D341Med (cell line): Measurements from ENCODE around the gene C3orf38.
A peak's percentile ranks its signal among the peaks of the same experiment; 100 is the strongest.
"Not testable (repeated sequence)": the region's sequence is repeated elsewhere in the genome, so short reads cannot be mapped to it uniquely, and the experiment has no call there.

Experiments used
- DNase-seq: peaks from one replicate; pipeline ENCODE4 v3.0.0; 2012; ENCODE audit warnings: low spot score

The C3orf38 gene

DNA sequence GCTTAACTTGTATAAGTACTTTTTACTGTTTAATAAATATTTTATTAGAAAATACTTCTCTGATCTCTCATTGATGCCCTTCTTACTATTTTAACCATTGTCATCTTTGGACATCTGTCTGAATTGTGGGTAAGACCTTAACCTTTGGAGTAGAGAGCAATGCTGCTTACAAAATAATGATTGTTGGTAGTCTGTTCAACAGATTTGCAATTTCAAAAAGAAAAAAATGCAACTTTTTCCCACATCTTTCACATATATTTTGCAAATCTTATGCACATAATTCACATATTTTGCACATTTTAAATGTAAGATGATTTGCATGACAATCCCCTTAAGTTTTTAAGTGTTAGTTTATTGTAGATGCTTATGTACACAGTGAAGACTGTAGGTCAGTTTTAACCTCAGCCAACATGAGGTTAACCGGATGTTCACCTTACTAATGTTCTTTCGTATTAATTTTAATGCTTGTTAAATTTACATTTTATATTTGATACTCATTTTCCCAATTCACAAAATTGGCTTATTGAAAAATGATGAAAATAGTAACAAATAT is 16.7 kb downstream of the C3orf38 start:
- DNase-seq, result no peak

DNA sequence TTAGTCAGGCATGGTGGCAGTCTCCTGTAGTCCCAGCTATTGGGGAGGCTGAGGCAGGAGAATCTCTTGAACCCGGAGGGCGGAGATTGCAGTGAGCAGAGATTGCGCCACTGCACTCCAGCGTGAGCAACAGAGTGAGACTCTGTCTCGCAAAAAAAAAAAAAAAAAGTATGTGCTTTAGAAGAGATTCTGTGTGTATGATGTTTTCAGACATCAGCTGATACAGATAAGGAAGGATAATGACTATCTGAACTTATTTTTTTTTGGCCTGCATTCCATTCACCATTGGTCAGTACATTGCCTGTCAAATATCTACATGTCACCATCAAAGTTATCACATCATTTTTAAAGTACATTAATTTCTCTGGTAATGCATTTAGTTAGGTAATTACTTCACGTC is 17.4 kb downstream of the C3orf38 start:
- DNase-seq, result no peak

DNA sequence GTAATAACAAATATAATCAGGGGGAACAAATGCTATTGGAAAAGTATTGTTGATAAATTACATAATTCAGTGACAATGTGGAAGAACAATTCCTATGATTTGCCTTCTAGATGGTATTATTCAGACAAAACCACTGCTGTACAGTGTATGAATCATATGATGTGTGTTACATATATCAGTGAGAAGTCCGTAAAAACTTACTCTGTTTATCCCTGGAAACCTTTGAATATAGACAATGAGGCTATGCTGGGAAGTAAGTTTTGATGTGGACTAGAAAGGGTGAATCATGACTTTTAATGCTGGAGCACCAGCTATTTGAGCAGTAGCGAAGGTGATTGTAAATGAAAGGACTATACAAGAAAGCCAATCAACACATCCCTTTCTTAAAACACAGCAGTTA is 17.9 kb downstream of the C3orf38 start:
- DNase-seq, result no peak

DNA sequence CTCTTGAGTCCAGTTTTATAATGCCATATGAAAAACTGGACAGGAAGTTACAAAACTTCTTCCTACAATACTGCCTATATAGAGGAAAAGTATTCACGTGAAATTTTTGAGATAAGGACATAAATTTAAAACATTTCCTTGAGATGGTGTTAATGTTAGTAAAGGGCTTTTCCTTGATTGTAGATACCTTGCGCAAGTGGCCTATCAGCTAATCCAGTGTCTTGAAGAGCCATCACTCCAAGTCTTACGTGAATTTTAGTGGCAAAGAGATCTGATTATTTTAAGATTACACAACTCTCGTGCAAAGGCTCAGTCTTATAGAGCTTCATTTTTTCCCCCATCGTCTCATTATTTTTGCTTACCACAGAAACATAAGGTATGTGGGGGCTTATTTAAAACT is 18.4 kb downstream of the C3orf38 start:
- no peak for DNase-seq

DNA sequence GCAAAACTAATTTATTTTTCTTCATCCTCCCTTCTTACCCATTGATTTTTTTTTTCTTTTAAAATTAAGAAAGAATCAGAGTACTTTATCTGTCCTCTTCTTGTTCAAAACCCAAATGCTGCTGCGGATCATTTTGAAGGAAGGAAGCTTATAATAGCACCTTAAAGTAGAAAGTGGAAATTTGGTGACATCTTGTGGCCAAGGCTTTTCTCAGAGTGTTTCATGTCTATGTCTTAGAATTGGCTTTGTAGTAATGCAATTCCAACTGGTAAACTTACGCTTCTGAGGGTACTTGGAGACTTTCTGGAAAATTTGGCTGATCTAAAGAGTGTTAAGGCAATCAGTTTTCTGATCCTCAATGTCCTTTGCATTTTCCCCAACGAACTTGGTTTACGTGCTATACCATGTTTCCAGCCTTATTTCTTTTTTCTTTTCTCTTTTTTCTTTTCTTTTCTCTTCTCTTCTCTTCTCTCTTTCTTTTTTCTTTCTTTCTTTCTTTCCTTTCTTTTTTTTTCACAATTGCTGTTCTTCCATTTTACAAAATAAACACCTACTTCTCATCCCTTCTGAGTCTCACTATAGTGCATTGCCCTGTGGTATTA is 30.7 kb downstream of the C3orf38 start:
- peak; percentile 34 for DNase-seq

DNA sequence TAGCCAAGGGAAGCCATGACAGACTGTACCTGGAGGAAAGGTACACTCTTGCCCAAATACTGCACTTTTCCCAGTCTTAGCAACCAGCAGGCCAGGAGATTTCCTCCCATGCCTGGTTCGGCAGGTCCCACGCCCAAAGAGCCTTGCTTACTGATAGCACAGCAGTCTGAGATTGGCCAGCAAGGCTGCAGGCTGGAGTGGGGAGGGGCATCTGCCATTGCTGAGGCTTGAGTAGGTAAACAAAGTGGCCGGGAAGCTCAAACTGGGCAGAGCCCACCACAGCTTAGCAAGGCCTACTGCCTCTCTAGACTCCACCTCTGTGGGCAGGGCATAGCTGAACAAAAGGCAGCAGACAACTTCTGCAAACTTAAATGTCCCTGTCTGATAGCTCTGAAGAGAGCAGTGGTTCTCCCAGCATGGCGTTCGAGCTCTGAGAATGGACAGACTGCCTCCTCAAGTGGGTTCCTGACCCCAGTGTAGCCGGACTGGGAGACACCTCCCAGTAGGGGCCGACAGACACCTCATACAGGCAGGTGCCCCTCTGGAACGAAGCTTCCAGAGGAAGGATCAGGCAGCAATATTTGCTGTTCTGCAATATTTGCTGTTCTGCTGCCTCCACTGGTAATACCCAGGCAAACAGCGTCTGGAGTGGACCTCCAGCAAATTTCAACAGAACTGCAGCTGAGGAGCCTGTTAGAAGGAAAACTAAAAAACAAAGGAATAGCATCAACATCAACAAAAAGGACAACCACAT is 32.6 kb downstream of the C3orf38 start:
- not testable (repeated sequence) for DNase-seq

DNA sequence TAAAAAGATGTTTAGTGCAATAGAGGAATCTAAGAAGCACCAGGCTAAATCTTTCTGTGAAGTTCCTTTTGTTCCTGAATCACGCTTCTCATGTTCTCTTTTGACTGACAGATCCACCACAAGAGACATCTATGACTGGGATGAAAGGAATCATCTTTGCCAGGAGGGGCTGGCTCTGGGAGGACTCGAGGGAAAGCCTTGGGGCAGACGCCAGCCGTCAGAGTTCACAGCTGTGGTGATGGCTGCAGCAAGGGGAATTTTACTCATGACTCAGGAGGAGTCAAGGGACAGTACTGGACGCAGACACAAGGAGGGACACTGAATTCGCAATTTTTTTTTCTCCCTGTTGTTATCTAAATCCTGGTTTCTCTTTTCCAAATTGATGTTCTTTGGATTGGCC is 38.7 kb downstream of the C3orf38 start:
- no peak for DNase-seq

DNA sequence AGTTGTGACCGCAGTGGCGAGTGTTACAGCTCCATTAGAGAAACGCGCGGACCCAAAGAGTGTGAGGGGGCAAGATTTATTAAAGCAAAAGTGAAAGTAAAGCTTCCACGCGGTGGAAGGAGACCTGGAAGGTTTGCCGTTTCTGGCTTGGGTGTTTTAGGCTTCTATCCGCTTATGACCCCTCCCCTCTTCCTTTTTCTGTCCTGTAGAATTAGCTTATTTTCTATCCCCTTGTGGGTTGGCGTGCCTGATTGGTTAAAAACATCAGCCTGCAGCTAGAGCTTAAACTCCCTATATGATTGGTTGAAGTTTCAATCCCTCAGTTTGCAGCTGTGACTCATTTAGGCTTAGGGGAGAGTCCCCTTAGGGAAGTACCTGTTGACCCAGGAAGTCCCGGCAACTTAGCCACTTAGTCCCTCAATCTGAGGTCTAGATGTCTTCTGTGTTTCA is 39.6 kb downstream of the C3orf38 start:
- no peak for DNase-seq

DNA sequence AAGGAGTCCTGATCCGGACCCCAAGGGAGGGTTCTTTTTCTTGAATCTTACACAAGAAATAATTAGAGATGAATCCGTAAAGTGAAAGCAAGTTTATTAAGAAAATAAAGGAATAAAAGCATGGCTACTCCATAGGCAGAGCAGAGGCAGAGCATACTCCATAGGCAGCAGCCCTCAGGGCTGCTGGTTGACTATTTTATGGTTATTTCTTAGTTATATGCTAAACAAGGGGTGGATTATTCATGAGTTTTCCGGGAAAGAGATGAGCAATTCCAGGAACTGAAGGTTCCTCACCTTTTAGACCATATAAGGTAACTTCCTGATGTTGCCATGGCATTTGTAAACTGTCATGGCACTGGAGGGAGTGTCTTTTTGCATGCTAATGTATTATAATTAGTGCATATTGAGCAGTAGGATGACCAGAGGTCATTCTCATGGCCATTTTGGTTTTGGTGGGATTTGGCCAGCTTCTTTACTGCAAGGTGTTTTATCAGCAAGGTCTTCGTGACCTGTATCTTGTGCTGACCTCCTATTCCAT is 42.2 kb downstream of the C3orf38 start:
- DNase-seq, result no peak

DNA sequence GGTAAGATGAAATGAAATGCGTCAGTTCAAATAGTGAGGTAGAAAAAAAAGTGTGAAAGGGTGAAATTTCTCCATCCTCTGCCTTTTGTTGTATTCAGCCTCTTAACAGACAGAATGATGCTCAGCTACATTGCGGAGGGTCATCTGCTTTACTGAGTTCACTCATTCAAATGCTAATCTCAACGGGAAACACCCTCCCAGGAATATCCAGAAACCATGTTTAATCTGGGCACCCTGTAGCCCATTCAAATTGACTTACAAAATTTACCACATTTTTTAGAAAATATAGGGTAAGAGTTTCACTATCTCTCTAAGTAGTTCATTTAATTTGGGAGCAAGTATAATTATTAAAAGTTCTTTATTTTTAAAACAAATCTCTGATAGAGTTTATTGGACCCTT is 42.9 kb downstream of the C3orf38 start:
- no peak for DNase-seq

DNA sequence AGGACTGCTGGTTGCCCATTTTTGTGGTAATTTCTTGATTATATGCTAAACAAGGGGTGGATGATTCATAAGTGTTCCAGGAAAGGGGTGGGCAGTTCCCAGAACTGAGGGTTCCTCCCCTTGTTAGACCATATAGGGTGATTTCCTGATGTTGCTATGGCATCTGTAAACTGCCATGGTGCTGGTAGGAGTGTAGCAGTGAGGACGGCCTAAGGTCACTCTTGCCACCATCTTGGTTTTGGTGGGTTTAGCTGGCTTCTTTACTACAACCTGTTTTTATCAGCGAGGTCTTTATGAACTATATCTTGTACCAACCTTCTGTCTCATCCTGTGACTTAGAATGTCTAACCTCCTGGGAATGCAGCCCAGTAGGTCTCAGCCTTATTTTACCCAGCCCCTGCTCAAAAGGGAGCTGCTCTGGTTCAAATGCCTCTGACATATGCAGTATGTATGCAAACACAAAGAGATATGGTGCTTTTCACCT is 46.2 kb downstream of the C3orf38 start:
- DNase-seq, result no peak

DNA sequence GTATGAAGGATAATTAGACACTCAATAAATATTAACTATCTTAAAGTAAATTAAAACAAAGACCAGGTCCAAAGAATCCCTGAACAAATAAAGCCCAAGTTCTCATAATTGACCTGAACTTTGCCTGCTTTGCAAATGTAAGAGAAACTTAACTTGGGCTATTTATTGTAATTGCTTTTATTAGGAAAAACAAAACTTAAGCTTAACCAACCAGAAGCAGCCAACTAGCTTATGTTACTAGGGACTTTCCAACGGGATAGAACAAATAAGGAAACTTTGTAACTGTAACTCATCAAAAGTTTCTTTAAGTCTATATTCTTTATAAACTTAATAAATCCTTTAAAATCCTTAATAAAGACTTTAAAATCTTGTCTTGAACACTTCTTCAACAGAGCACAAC is 48.4 kb downstream of the C3orf38 start:
- no peak for DNase-seq

DNA sequence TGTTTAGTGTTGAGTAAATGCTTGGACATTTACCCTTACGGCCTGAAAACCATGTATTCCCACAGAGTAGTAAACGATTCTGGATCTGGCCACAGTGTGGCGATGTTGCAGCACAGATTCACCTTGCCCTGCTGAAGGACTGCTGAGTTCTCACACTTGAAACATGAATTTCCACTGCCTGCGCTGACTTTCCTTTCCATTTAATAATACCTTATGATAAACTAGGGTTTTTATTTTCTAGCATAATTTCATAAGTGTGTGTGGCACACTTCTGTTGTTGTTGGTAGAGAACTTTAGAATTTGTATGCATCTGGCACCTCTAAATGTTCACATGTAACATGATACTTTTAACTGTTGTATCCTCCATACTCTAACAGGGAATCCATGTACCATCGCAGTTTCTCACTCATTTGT is 53.9 kb downstream of the C3orf38 start:
- DNase-seq, result peak; percentile 68
